ENCODE measurements around the gene UQCC2. TPM values are rescaled to one million over a fixed set of nuclear protein-coding genes. Genes with fewer than 3 reads are reported as not detected.

The UQCC2 gene
- total RNA-seq, 4 donors from 2014 or later = 4.6 to 19.6 (median 6.9) TPM

- Histone ChIP-seq H3K9me3 (no peaks in the 10 kb centered on the region), H3K4me1 (no peaks in the 10 kb centered on the region), H3K27ac (no peak overlapping the region), H3K36me3 (peaks cover 0 to 97% (median 3%) of the 10 kb centered on the region in 3 donors), H3K27me3 (no peaks in the 10 kb centered on the region), H3K4me3 (no peak overlapping the region)
- no peak for DNase-seq
- TF ChIP-seq POLR2A (IDR thresholded peaks at IDR 0.05) (no peak), CTCF (IDR thresholded peaks at IDR 0.05) (no peak)
These were observed 37.6 kb downstream of the UQCC2 start for GRCh38 chr6:33673851-33674250.

- peak in 1 of 3 donors; percentile 67 for DNase-seq
- peak in 2 of 6 experiments; percentile 18 to 51 for TF ChIP-seq CTCF (IDR thresholded peaks at IDR 0.05)
- no peak for TF ChIP-seq POLR2A (IDR thresholded peaks at IDR 0.05)
- Histone ChIP-seq H3K4me3 (no peak overlapping the region), H3K9me3 (no peaks in the 10 kb centered on the region), H3K4me1 (no peaks in the 10 kb centered on the region), H3K27ac (no peak overlapping the region), H3K36me3 (peaks cover 0 to 97% (median 3%) of the 10 kb centered on the region in 3 donors), H3K27me3 (no peaks in the 10 kb centered on the region)
These were observed 38.7 kb downstream of the UQCC2 start for GRCh38 chr6:33672808-33673207.

- TF ChIP-seq CTCF (IDR thresholded peaks at IDR 0.05) (no peak), POLR2A (IDR thresholded peaks at IDR 0.05) (no peak)
- no peaks in the 10 kb centered on the region for H3K27me3 ChIP-seq
These were observed 39.8 kb downstream of the UQCC2 start for GRCh38 chr6:33671744-33672072.

GRCh38 chr6:33670971-33671743 lies 40.3 kb downstream of the UQCC2 start:
- H3K36me3 ChIP-seq = peaks cover 3 to 95% (median 3%) of the 10 kb centered on the region in 3 donors

More at GRCh38 chr6:33671744-33672072, 39.8 kb downstream of the UQCC2 start:
- Histone ChIP-seq H3K4me3 (no peak overlapping the region), H3K27ac (no peak overlapping the region), H3K9me3 (no peaks in the 10 kb centered on the region), H3K36me3 (peaks cover 3 to 97% (median 3%) of the 10 kb centered on the region in 3 donors), H3K4me1 (no peaks in the 10 kb centered on the region)
- no peak for DNase-seq

GRCh38 chr6:33670086-33670660 lies 41.3 kb downstream of the UQCC2 start:
- Histone ChIP-seq H3K36me3 (peaks cover 3 to 95% (median 3%) of the 10 kb centered on the region in 3 donors), H3K4me1 (no peaks in the 10 kb centered on the region), H3K9me3 (no peaks in the 10 kb centered on the region), H3K27ac (no peak overlapping the region), H3K4me3 (no peak overlapping the region), H3K27me3 (no peaks in the 10 kb centered on the region)
- TF ChIP-seq CTCF (IDR thresholded peaks at IDR 0.05) = no peak
- no peak for TF ChIP-seq POLR2A (IDR thresholded peaks at IDR 0.05)
- no peak for DNase-seq

More at GRCh38 chr6:33670971-33671743, 40.3 kb downstream of the UQCC2 start:
- TF ChIP-seq POLR2A (IDR thresholded peaks at IDR 0.05) = no peak
- TF ChIP-seq CTCF (IDR thresholded peaks at IDR 0.05) = no peak
- DNase-seq = no peak
- Histone ChIP-seq H3K27ac (no peak overlapping the region), H3K4me1 (no peaks in the 10 kb centered on the region), H3K9me3 (no peaks in the 10 kb centered on the region), H3K4me3 (no peak overlapping the region), H3K27me3 (no peaks in the 10 kb centered on the region)
